NT2/D1 (cell line): ENCODE results near the gene KNL1.

Experiments used
- DNase-seq: peaks from one replicate; pipeline ENCODE4 v3.0.0-alpha.2; 2011; ENCODE audit warnings: low read depth, low spot score
- H3K27me3 ChIP-seq: 2 replicates; pipeline ENCODE4 v1.6.0; 2011; ENCODE audit warnings: mild to moderate bottlenecking; ENCODE audit not compliant: insufficient read length, insufficient read depth
- H3K36me3 ChIP-seq: 2 replicates; pipeline ENCODE4 v1.6.1; 2011; ENCODE audit warnings: mild to moderate bottlenecking, low read length, mixed read lengths; ENCODE audit not compliant: insufficient read depth, insufficient read length
- H3K4me1 ChIP-seq: 2 replicates; pipeline ENCODE4 v1.5.1; 2011; ENCODE audit not compliant: insufficient read depth, insufficient read length
- H3K4me3 ChIP-seq: 2 replicates; pipeline ENCODE4 v1.5.1; 2011; ENCODE audit warnings: low read depth; ENCODE audit not compliant: insufficient read length
- H3K9ac ChIP-seq: 2 replicates; pipeline ENCODE4 v1.6.0; 2011; ENCODE audit warnings: low read depth; ENCODE audit not compliant: insufficient read length
- H3K9me3 ChIP-seq: 2 replicates; pipeline ENCODE4 v1.5.1; 2011; ENCODE audit warnings: mild to moderate bottlenecking, low read length; ENCODE audit not compliant: insufficient read depth
- SUZ12 ChIP-seq: IDR thresholded peaks from 2 replicates; pipeline ENCODE4 v1.6.1; 2011; ENCODE audit not compliant: insufficient read length, insufficient read depth; ENCODE audit errors: extremely low read depth
- YY1 ChIP-seq: IDR thresholded peaks from 2 replicates; pipeline ENCODE4 v1.6.1; 2011; ENCODE audit not compliant: insufficient read length, insufficient read depth
- ZNF274 ChIP-seq: IDR thresholded peaks from 2 replicates; pipeline ENCODE4 v1.6.1; 2011; ENCODE audit warnings: mild to moderate bottlenecking, low read depth, low read length

Gene KNL1

DNA sequence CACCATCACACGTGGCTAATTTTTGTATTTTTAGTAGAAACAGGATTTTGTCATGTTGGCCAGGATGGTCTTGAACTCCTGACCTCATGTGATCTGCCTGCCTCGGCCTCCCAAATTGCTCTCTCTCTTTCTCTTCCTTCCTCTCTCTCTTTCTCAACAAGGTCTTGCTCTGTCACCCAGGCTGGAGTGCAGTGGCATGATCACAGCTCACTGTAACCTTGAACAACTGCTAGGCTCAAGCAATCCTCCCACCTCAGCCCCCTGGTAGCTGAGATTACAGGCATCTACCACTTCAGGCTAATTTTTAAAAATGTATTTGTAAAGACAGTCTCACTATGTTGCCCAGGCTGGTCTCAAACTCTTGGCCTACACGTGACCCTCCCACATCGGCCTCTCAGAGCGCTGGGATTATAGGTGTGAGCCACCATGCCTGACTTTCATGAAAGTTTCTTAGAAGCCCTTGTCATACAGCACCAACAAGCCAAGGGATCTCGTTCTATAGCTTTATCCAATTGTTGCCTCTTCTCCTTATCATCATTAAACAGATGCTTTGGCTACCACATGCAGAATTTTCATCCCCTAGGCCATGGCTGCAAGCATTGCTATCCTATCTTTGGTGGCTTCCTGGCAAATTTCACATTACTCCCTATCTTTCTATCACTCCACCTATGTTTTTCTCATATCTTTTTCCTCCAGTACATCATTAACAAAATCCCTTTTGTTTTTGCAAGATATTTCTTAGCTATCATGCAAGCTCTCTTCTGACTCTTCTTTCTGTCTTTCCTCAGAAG lies 34.9 kb upstream of the KNL1 start:
- Histone ChIP-seq H3K27me3 (no peaks in the 10 kb centered on the region), H3K4me3 (no peak overlapping the region), H3K36me3 (peaks cover 13% of the 10 kb centered on the region), H3K9me3 (no peaks in the 10 kb centered on the region), H3K9ac (no peak overlapping the region), H3K4me1 (no peaks in the 10 kb centered on the region)
- no peak for DNase-seq
- TF ChIP-seq SUZ12 (no peak), ZNF274 (no peak), YY1 (no peak)

DNA sequence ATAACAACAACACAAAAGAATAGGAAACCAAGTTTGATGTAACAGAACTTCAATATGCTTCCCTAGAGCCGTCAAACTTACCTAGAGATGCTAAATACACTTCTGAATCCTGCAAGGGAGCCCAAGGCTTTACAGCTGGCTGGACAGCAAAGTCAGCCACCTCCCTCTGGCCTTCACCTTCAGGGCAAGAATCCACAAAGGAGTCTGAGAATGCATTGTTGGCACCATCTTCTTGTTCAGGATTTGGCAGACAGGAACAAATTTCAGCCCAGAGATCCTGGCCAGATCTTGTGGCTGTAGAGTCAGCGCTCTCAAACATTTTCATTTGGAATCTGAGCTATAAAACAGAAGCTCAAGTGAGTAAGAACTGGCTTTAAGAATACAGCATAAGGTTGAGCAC lies 31.4 kb upstream of the KNL1 start:
- Histone ChIP-seq H3K4me3 (no peak overlapping the region), H3K9ac (no peak overlapping the region), H3K27me3 (peaks cover 7% of the 10 kb centered on the region), H3K4me1 (no peaks in the 10 kb centered on the region), H3K9me3 (no peaks in the 10 kb centered on the region), H3K36me3 (peaks cover 9% of the 10 kb centered on the region)
- TF ChIP-seq YY1: no peak
- no peak for DNase-seq

DNA sequence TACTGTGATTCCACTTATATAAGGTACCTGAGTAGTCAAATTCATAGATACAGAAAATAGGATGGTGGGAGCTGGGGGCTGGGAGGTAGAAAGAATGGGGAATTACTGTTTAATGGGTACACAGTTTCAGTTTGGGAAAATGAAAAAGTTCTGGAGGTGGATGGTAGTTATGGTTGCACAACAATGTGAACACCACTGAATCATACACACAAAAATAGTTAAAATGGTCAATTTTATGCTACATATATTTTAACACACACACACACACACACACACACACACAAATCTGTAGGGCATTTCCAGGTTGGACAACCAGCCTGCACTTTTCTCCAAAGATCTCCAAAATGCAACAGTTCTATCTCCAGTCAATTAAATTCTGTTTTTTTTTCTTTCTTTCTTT lies 30.6 kb upstream of the KNL1 start:
- H3K4me1 ChIP-seq: no peaks in the 10 kb centered on the region
- no peak overlapping the region for H3K4me3 ChIP-seq
- DNase-seq: no peak
- no peak for TF ChIP-seq SUZ12
- no peaks in the 10 kb centered on the region for H3K9me3 ChIP-seq
- peaks cover 14% of the 10 kb centered on the region for H3K27me3 ChIP-seq
- H3K36me3 ChIP-seq: peaks cover 7% of the 10 kb centered on the region
- no peak overlapping the region for H3K9ac ChIP-seq

DNA sequence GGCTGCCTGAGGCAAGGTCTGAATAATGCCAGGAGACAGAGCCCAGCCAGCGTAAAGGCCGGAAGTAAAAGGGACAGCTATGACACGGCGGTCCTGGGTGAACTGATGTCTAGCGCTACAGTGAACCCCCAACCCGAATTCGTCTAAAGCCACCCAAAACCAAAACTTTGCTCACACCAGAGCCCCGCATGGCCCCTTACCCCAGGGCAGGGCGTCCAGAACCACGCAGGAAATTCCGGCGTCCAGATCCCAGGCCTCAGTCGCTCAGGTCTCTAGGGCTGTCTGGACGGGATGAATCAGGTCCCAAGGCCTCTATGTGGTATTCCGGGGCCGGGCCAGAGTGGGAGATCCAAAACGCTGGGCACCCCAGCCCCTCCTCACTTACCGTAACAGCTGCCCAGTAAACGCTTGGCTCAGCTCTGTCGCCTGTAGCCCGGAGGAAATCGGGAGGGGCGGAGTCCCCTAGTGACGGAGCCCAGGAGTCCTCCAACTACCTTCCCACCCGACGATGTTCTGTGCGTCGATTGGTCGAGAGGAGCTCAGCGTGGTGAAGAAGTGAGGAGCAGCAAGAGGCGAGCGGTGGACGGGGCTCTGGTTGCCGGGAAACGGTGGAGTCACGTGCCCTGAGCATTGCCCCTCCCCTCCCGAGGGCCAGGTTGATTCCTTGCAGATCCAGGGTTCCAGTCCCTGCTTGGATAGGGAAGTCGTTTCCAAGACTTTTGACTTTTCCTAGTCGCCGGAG lies 29.3 kb upstream of the KNL1 start, which contains the start of gene CCDC32:
Gene CCDC32 (minus strand): TSS at position 452 of the 742 bp plus-strand sequence. CDS start 2,027 bp downstream, outside the sequence.
- Histone ChIP-seq H3K4me1 (no peaks in the 10 kb centered on the region), H3K36me3 (peaks cover 7% of the 10 kb centered on the region), H3K9ac (peak within 1 kb of the TSS; percentile 76), H3K4me3 (peak within 1 kb of the TSS; percentile 85), H3K27me3 (peaks cover 15% of the 10 kb centered on the region), H3K9me3 (no peaks in the 10 kb centered on the region)
- peak; percentile 96 for DNase-seq
- TF ChIP-seq YY1: no peak
- TF ChIP-seq SUZ12: no peak
- no peak for TF ChIP-seq ZNF274

DNA sequence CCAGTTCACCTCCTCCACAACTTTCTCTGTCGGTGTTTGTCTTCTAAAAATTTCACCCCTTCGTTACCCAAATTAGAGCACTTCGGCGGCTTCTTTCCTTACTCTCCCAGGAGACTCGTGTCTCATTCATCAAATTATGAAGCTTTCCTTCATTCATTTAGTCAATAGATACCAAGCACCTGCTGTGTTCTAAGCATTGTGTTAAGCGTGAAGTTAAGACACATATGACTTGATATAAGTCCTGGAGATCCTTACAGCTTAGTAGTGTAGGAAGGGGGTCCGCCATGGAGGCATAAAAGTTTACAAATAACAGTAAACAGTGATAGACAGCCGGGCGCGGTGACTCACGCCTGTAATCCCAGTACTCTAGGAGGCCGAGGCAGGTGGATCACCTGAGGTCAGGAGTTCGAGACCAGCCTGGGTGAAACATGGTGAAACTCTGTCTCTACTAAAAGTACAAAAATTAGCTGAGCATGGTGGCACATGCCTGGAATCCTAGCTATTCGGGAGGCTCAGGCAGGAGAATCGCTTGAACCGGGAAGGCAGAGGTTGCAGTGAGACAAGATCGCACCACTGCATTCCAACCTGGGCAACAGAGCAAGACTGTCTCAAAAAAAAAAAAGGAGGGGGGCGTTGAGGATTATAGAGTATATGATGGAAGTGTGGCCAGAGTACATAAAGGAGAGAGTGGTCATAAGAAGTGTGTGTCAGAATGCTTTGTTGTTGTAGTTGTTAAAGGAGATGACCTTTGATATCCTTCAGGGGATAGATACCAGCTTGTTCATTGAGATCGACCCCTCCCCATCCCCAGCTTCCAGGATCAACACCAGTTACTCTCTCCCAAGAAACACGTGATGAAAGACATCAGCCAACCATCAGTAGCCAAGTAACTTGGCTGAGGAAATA lies 28.5 kb upstream of the KNL1 start:
- Histone ChIP-seq H3K36me3 (peaks cover 11% of the 10 kb centered on the region), H3K9ac (no peak overlapping the region), H3K27me3 (peaks cover 15% of the 10 kb centered on the region), H3K9me3 (no peaks in the 10 kb centered on the region), H3K4me3 (peak overlapping the region; percentile 21), H3K4me1 (no peaks in the 10 kb centered on the region)
- TF ChIP-seq YY1: no peak
- no peak for TF ChIP-seq ZNF274
- no peak for TF ChIP-seq SUZ12
- DNase-seq: no peak

DNA sequence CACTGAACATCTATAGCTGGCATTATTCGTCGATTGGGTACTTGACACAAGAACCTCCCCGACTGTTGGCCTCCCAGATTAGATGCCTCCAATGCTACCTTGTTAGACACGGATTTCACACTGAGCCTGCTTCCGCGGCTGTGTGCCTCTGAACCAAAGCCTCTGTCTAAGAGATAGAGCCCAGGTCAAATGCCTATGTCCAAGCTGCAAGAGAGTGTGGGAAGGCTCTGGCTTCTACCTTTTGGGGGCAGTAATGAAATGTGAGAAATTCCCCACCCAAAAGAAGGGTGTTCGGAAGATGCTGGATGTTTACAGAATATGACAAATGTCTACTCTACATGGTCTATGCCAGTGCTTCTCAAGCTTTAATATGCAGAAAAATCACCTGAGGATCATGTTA lies 26.9 kb upstream of the KNL1 start:
- DNase-seq: no peak
- no peaks in the 10 kb centered on the region for H3K9me3 ChIP-seq
- H3K27me3 ChIP-seq: peaks cover 15% of the 10 kb centered on the region
- H3K4me3 ChIP-seq: no peak overlapping the region
- no peaks in the 10 kb centered on the region for H3K4me1 ChIP-seq
- TF ChIP-seq ZNF274 (no peak), YY1 (no peak), SUZ12 (no peak)
- no peak overlapping the region for H3K9ac ChIP-seq
- peaks cover 20% of the 10 kb centered on the region for H3K36me3 ChIP-seq
